AG20443 (cell line): ENCODE data around the gene COL6A6.
"Not testable (repeated sequence)": the region's sequence is repeated elsewhere in the genome, so short reads cannot be mapped to it uniquely, and the experiment has no call there.

Experiments
- DNase-seq: peaks from one replicate; pipeline ENCODE4 v3.0.0; 2012; ENCODE audit warnings: low spot score, mixed read lengths

Gene COL6A6

DNA sequence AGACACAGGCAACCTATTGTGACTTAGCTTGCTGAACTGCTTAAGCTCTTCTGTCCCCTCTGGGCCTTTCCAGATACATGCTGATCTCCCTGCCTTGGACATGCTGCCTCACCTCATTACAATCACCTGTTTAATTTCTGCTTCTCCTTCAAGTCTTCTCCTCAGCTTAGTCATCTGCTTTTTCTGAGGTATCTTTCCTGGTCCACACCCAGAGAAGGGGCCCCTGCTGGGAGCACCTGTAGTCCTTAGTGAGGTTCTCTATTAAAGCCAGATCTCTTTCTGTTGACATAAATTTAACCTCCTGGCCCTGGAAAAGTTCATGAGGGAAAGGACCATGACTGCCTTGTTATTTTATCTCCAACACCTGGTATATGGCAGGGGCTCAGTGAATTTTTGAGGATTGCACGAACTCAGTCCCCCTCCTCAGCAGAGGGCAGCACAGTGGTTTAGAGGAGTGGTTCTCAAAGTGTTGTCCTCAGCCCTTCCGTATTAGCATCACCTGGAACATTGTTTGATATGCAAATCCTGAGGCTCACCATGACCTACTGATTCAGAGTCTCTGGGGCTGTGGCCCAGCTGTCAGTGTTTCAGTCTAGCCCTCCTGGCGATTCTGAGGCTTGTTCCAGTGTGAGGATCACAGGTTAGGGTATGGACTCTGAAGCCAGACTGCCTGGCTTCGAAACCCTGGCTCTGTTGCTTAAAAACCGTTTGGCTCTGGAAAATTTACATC, 12.7 kb downstream of the COL6A6 start:
- DNase-seq, result no peak

DNA sequence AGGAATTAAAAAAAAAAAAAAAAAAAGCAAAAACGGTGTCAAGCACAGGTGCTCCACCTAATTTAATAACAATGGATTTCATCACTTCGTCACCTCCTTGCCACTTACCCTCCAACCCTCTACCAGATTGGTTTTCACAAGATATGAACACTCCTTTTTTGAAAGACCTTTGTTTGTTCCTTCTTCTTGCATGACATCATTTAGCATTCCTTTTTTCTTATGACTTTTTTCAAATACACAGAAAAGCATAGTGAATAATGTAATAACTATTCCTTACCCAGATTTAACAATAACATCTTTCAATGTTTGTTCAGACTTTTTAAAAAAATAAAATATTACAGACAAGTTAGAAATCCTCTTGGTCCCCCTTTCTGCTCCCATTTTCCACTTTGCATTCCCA, 16.3 kb downstream of the COL6A6 start:
- DNase-seq, result no peak

GRCh38 chr3:130537673-130538304, 20.8 kb downstream of the COL6A6 start:
- no peak for DNase-seq

- peak; percentile 59 for DNase-seq
Observed at GRCh38 chr3:130539005-130539404, 22.0 kb downstream of the COL6A6 start.

DNA sequence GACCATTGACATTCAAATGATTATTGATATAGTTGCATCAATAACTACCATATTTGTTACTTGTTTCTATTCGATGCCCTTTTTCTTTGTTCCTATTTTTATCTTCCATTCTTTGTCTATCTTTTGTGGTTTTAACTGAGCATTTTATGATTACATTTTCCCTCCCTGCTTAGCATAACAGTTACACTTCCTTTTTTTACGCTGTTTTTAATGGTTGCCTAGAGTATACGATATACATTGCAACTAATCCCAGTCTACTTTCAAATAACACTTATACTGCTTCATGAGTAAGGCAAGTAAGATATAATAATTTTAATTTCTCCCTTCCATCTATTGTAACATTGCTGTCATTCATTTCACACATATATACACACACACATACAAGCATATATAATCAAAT, 26.3 kb downstream of the COL6A6 start:
- no peak for DNase-seq

DNA sequence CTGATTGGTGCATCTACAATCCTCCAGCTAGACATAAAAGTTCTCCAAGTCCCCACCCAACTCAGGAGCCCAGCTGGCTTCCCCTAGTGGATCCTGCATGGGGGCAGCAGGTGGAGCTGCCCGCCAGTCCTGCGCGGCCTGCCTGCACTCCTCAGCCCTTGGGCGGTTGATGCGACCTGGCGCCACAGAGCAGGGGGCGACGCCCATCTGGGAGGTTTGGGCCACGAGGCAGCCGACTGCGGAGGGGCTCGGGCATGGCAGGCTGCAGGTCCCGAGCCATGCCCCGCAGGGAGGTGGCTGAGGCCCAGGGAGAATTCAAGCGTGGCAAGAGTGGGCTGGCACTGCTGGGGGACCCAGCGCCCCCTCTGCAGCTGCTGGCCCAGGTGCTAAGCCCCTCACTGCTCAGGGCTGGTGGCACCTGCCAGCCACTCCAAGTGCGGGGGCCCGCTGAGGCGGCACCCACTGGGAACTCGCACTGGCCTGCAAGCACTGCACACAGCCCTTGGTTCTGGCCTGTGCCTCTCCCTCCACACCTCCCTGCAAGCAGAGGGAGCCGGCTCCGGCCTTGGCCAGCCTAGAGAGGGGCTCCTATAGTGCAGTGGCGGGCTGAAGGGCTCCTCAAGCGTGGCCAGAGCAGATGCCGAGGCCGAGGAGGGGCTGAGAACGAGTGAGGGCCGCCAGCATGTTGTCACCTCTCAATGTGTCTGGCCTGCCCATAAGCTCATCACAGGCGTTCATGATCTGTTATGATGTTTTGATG, 30.1 kb downstream of the COL6A6 start:
- no peak for DNase-seq

- not testable (repeated sequence) for DNase-seq
Observed at GRCh38 chr3:130547680-130548065, 30.7 kb downstream of the COL6A6 start.

DNA sequence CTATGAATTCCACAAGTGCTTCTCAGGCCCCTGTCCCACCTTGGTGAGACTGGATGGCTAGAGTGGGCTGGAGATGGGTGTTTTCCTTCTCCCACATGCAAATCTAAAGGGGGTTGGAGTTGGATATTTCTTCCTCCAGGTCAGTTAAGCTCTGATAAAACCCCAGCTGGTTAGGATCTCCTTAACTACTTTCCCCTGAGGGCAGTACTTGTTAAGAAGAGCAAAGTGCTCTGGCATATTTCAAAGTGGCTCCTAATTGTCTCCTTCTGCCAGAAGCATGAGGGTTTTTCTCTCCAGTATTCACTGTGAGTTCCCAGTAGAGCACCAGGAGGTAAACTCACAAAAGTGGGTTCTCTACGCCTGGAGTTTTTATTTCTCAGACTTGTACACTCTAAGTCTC, 31.4 kb downstream of the COL6A6 start:
- no peak for DNase-seq

DNA sequence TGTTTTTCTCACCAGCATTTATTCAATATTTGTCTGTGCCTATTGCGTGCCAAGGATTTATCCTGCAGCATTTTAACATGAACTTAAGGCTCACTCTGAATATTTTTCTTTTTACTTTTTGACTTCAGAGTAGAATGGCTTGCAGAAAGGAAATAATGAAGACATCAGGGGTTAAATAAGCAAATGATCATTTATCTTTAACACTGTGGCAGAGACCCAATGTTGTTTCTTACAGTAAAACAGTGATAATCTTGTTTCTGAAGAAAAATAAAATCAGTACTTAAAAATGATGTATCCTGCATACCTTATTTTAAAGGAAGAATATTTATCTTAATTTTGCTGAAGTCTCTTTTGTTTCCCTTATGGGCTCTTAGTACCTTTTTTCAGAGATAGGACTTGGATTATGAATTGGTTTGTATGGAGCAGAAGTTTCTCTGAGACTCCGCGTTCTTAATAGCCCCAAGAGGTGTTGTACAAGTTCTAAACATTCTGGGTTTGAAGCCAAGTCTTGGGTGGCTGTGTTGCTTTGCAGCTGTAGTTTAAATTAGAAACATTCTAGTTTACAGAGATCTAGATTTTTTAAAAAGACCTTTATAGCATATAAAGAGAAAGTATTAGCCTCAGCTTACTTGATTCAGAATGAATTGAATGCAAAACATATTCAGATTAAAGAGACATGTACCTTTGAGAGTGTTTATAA, 40.5 kb downstream of the COL6A6 start:
- DNase-seq, result no peak

DNA sequence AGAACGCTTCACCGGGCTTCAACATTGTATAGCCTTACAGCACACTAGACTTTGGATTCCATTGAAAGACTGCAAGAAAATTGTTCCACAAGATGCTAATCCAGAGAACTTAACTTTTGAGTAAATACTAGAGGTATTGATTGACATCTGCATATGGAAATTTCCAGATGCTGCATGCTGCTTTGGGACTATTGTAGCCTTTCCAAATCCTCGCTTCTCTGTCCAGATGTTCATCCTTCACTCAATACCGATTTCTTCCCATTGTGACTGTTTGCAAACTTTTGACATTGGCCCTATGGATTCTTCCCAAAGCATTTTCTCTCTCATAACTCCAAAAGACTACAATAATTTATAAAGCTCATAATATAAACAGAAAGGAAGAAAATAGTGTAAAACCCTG, 41.4 kb downstream of the COL6A6 start:
- DNase-seq, result no peak

GRCh38 chr3:130565224-130565623, 48.2 kb downstream of the COL6A6 start:
- DNase-seq, result no peak
